ENCODE data around the gene NUDT5.
"Not testable (repeated sequence)": the region's sequence is repeated elsewhere in the genome, so short reads cannot be mapped to it uniquely, and the experiment has no call there.

The NUDT5 gene

DNA sequence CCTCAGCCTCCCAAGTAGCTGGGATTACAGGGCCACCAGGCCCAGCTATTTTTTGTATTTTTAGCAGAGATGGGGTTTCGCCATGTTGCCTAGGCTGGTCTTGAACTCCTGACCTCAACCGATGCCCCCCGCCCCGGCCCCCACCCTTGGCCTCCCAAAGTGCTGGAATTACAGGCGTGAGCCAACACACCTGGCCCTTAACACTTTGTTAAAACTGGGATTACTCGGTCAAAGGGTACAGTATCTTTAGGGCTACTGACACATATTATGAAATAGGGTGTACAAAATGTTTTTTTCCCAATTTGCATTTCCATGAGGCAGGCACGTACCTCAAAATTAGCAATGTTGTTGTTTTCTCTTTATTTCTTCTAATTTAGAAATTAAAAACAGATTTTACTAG is 11.5 kb downstream of the NUDT5 start:
- no peak for TF ChIP-seq Cebpa-rat (IDR thresholded peaks at IDR 0.05)
- no peaks in the 10 kb centered on the region for H3K9me3 ChIP-seq (replicated peaks in 1 of 11)
- peaks cover 24 to 87% (median 73%) of the 10 kb centered on the region in 10 experiments for H3K4me1 ChIP-seq
- H3K9ac ChIP-seq = no peak overlapping the region
- peaks cover 33 to 99% (median 85%) of the 10 kb centered on the region in 11 experiments for H3K36me3 ChIP-seq
- no peak overlapping the region for H3K4me2 ChIP-seq
- no peaks in the 10 kb centered on the region for H3K27me3 ChIP-seq
- H3K27ac ChIP-seq = peak overlapping the region in 2 of 11 experiments; percentile 55 to 68; a peak in 1 of 22 replicates
- H4K20me1 ChIP-seq = peaks cover 0 to 33% (median 0%) of the 10 kb centered on the region in 11 experiments; a peak in 5 of 22 replicates
- no peak overlapping the region for H3K4me3 ChIP-seq

DNA sequence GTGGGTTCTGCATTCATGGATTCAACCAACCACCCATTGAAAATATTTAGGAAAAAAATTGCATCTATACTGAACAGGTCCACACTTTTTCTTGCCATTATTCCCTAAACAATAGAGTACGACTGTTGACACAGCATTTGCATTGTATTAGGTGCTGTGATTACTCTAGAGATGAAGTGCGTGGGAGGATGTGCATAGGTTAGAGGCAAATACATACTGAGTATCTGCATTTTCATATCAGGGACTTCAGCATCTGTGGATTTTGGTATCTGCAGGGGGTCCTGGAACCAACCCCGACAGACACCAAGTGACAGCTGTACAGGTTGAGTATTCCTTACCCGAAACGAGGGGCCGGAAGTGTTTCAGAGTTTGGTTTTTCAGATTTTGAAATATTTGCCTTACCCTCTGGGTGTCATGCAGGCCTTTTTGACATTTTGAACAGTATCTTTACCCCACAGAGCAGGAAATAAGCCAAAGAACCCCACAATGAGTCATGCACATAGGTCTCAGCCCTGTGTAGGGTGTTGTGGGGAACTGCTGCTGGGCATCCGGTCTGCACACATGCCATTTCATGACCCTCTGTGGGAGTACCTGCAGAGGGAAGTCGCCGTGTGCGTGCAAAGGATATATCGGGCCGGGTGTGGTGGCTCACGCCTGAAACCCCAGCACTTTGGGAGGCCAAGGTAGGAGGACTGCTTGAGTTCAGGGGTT is 14.5 kb downstream of the NUDT5 start:
- H3K36me3 ChIP-seq = peaks cover 53 to 99% (median 92%) of the 10 kb centered on the region in 11 experiments
- H3K4me1 ChIP-seq = peaks cover 18 to 69% (median 55%) of the 10 kb centered on the region in 10 experiments
- no peak for TF ChIP-seq Cebpa-rat (IDR thresholded peaks at IDR 0.05)
- H4K20me1 ChIP-seq = peaks cover 0 to 24% (median 0%) of the 10 kb centered on the region in 11 experiments; a peak in 4 of 22 replicates
- peak overlapping the region in 10 of 11 experiments; percentile 54 to 79 (median 64); a peak in 18 of 22 replicates for H3K4me2 ChIP-seq
- peak overlapping the region in 9 of 11 experiments; percentile 47 to 74 (median 64); a peak in 18 of 22 replicates for H3K27ac ChIP-seq
- peak overlapping the region in 7 of 11 experiments; percentile 18 to 54 (median 41); a peak in 6 of 22 replicates for H3K9ac ChIP-seq
- H3K27me3 ChIP-seq = no peaks in the 10 kb centered on the region
- H3K4me3 ChIP-seq = 0 out of 20 replicates have a peak overlapping the region, but pooled peaks of 1 of the 10 experiments have one; percentile 19
- H3K9me3 ChIP-seq (replicated peaks in 1 of 11) = no peaks in the 10 kb centered on the region

DNA sequence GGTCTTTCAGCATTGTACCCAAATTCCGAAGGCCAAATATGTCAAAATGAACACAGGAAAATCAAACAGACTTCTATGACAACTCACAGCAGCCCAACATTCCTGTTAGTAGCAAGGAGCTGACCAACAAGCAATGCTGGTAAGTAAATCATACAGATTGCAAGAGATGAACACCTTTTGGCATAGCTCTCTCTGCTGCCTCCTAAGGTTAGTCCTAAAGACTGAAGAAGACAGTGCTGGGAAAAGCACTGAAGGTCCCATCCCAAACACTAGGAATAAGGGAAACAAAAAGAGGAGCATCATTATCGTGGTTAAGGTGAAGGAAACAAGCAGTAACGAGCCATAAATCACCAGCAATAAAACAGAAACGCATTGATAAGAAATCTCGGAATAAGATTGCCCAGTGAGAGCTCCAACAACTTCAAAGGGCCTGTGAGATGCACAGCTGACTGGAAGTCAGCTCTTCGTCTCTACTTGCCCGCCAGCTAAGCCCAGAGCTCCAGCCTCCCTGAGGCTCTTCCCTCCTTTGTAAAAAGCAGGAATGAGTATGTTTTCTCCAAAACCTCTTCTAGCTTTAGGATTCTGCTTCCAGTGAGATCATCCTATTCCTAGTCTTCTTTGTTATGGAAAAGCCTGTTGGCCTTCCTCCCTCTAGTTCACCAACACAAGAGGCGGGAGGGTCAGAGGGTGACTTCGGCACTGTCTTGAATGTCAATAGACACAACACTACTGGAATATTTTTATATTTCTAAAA is 15.3 kb downstream of the NUDT5 start:
- peaks cover 0 to 21% (median 0%) of the 10 kb centered on the region in 11 experiments; a peak in 4 of 22 replicates for H4K20me1 ChIP-seq
- no peak for TF ChIP-seq Cebpa-rat (IDR thresholded peaks at IDR 0.05)
- H3K27ac ChIP-seq = peak overlapping the region in 9 of 11 experiments; percentile 20 to 73 (median 54); a peak in 12 of 22 replicates
- H3K27me3 ChIP-seq = no peaks in the 10 kb centered on the region
- peaks cover 53 to 99% (median 92%) of the 10 kb centered on the region in 11 experiments for H3K36me3 ChIP-seq
- 0 out of 22 replicates have a peak overlapping the region, but pooled peaks of 1 of the 11 experiments have one; percentile 11 for H3K9ac ChIP-seq
- H3K9me3 ChIP-seq (replicated peaks in 1 of 11) = no peaks in the 10 kb centered on the region
- peaks cover 16 to 61% (median 52%) of the 10 kb centered on the region in 10 experiments for H3K4me1 ChIP-seq
- peak overlapping the region in 10 of 11 experiments; percentile 26 to 79 (median 63); a peak in 17 of 22 replicates for H3K4me2 ChIP-seq
- no peak overlapping the region for H3K4me3 ChIP-seq

DNA sequence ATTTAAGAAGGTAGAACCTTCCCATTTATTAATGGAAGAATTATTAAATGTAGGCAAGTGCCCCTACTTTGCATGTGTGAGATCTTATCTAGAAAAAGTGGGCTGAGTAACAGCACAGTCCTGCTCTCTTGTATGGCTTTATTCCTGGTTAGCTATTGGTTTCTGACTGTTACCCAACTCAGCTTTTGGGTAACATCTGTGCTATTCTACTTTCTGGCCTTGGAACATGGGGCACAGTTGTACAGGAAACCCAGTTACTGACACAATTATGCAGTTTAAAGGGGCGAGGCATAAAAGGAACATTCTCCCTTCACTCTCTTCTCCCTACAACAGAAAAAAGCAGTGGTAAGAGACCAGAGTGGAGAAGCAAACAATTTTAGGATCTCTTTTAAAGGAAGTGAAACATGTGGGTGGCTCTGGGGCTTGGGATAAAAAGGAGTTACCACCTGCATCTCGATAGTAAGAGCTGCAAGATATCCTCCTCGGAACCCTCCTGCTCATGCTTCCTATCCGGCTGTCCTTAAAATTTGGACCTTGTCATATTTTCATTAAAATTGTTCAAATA is 16.0 kb downstream of the NUDT5 start:
- H3K4me1 ChIP-seq = peaks cover 16 to 61% (median 52%) of the 10 kb centered on the region in 10 experiments
- peaks cover 53 to 99% (median 92%) of the 10 kb centered on the region in 11 experiments for H3K36me3 ChIP-seq
- peak overlapping the region in 10 of 11 experiments; percentile 4 to 79 (median 53); a peak in 18 of 22 replicates for H3K4me2 ChIP-seq
- H3K9ac ChIP-seq = peak overlapping the region in 1 of 11 experiments; percentile 8; a peak in 1 of 22 replicates
- no peak overlapping the region for H3K4me3 ChIP-seq
- H3K9me3 ChIP-seq (replicated peaks in 1 of 11) = no peaks in the 10 kb centered on the region
- H3K27ac ChIP-seq = peak overlapping the region in 8 of 11 experiments; percentile 20 to 73 (median 44); a peak in 9 of 22 replicates
- TF ChIP-seq Cebpa-rat (IDR thresholded peaks at IDR 0.05) = no peak
- peaks cover 0 to 21% (median 0%) of the 10 kb centered on the region in 11 experiments; a peak in 4 of 22 replicates for H4K20me1 ChIP-seq
- H3K27me3 ChIP-seq = no peaks in the 10 kb centered on the region

DNA sequence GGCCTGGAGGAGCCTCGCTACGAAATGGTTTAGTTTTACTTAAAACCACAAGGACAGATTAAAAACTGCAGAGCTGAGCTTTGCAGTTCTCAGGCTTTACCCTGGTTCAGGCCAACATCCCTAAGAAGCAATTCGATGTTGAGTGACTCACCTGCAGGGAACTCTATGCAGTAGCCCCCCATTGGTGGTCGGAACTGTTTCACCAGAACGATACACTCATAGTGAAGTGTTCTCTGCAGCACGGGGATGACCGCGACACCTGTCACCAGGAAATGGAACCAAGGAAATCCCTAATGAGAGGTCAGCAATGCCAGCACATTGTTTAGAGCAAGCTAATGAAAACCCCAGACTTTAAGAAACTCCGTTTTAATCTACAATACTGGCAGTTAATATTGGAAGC is 18.0 kb downstream of the NUDT5 start:
- peaks cover 10 to 48% (median 42%) of the 10 kb centered on the region in 10 experiments for H3K4me1 ChIP-seq
- no peak overlapping the region for H3K4me2 ChIP-seq
- peaks cover 63 to 99% (median 93%) of the 10 kb centered on the region in 11 experiments for H3K36me3 ChIP-seq
- H3K27me3 ChIP-seq = no peaks in the 10 kb centered on the region
- H3K27ac ChIP-seq = no peak overlapping the region
- TF ChIP-seq Cebpa-rat (IDR thresholded peaks at IDR 0.05) = no peak
- peaks cover 0 to 21% (median 0%) of the 10 kb centered on the region in 11 experiments; a peak in 4 of 22 replicates for H4K20me1 ChIP-seq
- H3K4me3 ChIP-seq = no peak overlapping the region
- H3K9me3 ChIP-seq (replicated peaks in 1 of 11) = no peaks in the 10 kb centered on the region
- no peak overlapping the region for H3K9ac ChIP-seq

DNA sequence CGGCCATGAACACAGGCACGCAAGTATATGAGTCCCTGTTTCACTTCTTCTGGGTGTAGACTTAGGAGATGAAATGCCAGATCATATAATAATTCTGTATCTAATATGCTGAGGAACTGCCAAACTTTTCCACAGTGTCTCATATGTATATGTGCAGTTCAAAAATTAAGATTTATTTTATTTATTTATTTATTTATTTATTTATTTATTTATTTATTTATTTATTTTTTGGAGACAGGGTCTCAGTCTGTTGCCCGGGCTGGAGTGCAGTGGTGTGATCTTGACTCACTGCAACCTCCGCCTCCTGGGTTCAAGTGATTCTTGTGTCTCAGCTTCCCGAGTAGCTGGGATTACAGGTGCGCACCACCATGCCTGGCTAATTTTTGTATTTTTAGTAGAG is 24.2 kb downstream of the NUDT5 start:
- H3K9ac ChIP-seq; H3K4me2 ChIP-seq; H3K27ac ChIP-seq; H3K27me3 ChIP-seq; H3K4me3 ChIP-seq; H3K4me1 ChIP-seq; H3K9me3 ChIP-seq (replicated peaks in 1 of 11); H4K20me1 ChIP-seq: not testable (repeated sequence)
- peaks cover 96 to 100% (median 100%) of the 10 kb centered on the region in 11 experiments for H3K36me3 ChIP-seq

DNA sequence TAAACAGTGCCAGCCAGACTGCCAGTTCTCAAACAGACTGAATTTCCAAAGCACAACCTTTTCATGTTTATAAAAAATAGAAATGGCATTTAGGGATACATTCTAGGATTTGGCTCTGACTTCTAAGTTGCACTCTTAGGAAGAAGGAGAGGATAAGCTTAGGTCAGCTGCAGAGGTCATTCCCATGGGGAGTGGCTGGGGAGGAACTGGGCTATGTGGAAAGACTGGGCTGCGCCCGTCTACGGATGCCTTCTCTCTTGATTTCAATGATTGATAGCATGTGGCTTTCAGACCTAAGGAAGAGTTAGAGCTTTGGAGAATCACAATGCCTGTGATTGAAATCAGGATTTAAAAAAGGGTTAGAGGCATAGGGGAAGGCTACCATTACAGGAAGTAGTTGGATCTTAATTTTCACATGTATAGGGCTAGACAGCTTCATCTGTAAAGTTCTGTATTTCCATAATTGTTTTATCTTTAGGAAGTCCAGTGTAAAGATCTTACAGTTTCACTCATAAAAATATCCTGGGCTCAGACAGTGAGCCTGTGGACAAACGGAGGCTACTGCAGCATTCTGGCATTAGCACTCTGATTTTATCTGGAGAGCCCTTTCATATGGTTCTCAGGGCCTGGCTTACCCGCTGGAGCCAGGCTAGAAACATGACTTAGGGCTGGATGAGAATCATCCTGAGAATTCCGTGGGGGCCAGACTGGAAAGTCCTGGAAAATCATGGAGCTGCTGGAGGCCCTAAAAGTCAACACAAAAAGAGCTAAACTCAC is 29.5 kb downstream of the NUDT5 start:
- Histone ChIP-seq H3K27me3 (no peaks in the 10 kb centered on the region), H3K36me3 (peaks cover 94 to 100% (median 100%) of the 10 kb centered on the region in 11 experiments), H3K27ac (no peak overlapping the region)

DNA sequence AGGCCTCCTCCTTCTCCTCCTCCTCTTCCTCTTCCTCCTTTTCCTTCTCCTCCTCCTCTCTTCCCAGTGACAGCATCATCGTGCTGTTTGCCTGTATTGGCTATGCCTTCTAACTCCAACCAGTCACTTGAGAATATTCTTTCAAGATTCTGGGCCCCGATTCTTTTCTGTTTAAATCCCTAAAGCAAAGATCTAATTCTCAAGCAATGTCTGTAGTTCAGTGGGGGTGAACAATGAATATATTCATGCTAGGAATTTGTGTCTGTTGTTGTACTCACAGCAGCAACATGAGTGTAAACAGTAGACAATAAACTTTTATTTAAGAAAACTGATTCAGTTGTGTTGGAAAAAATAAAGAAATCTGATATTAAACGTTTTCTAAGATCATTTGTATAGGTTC is 30.7 kb downstream of the NUDT5 start:
- Histone ChIP-seq H3K36me3 (peaks cover 89 to 100% (median 97%) of the 10 kb centered on the region in 11 experiments), H3K4me3 (no peak overlapping the region), H3K27ac (no peak overlapping the region), H3K9me3 (replicated peaks in 1 of 11) (no peaks in the 10 kb centered on the region), H3K4me2 (no peak overlapping the region), H3K4me1 (no peaks in the 10 kb centered on the region), H3K9ac (no peak overlapping the region), H4K20me1 (peaks cover 0 to 6% (median 0%) of the 10 kb centered on the region in 11 experiments; a peak in 1 of 22 replicates), H3K27me3 (no peaks in the 10 kb centered on the region)
- no peak for TF ChIP-seq Cebpa-rat (IDR thresholded peaks at IDR 0.05)

More for the DNA sequence above, 29.5 kb downstream of the NUDT5 start:
- H4K20me1 ChIP-seq = peaks cover 0 to 6% (median 0%) of the 10 kb centered on the region in 11 experiments; a peak in 1 of 22 replicates
- H3K9ac ChIP-seq = no peak overlapping the region
- no peak overlapping the region for H3K4me3 ChIP-seq
- H3K4me2 ChIP-seq = no peak overlapping the region
- H3K4me1 ChIP-seq = no peaks in the 10 kb centered on the region
- TF ChIP-seq Cebpa-rat (IDR thresholded peaks at IDR 0.05) = no peak
- H3K9me3 ChIP-seq (replicated peaks in 1 of 11) = no peaks in the 10 kb centered on the region

Data from BLaER1 treated with 17β-estradiol and CSF1 and Interleukin-3, amounts not matched to agents 10 nM and 100 nM (cell line).